Measurements from ENCODE around the gene CAPN12. TPM values are rescaled to one million over a fixed set of nuclear protein-coding genes. Genes with fewer than 3 reads are reported as not detected.

The CAPN12 gene
- total RNA-seq, 2 donors from 2014 or later, result 8.3 to 15.2 TPM

DNA sequence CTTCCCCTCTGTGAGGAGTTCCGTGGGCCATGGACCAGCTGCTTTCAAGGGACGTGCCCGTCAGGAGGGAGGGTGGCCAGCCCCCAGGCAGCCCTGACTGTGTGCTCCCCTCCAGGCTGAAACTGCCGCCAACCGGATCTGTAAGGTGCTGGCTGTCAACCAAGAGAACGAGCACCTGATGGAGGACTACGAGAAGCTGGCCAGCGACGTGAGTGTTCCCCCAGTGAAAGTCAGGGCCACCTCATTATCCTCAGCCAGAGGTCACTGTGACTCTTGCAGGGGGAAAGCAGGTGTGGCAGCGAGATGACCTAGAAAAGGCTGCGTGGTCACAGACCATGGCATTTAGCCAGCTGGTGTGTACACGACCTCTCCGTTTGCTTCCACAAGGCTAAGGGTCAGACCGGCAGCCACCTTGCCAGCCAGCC is 29.9 kb downstream of the CAPN12 start:
- Mint-ChIP-seq H3K27ac (no peak overlapping the region), H3K4me3 (no peak overlapping the region), H3K9me3 (no peaks in the 10 kb centered on the region), H3K4me1 (ENCODE audit: low read depth) (no peaks in the 10 kb centered on the region), H3K27me3 (ENCODE audit: low read depth) (no peaks in the 10 kb centered on the region), H3K36me3 (ENCODE audit: insufficient read depth in 2 of 2) (peaks cover 2 to 9% of the 10 kb centered on the region in 2 donors)
- ATAC-seq (replicated peaks in 1 of 2), result no peak
- no peak for DNase-seq

DNA sequence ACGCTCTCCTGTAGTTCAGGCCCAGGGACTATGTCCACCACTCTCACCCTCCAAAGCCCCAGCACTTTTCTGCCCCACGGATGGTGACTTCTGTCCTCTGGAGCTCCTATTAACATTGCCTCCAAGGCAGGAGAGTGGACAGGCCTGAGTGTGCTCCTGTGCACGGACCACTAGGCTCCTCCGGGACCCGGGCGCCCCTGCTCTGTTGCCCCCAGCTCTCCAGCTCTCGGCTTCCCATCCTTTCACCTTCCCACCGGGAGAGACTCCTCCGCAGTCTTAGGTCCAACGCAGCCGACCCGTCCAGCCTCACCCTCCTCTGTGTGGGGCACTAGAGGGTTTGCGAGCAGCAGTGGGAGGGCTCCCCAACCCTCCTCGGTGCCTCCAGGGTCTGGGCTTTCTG is 30.4 kb downstream of the CAPN12 start:
- Mint-ChIP-seq H3K36me3 (ENCODE audit: insufficient read depth in 2 of 2) (peaks cover 2 to 9% of the 10 kb centered on the region in 2 donors), H3K4me3 (no peak overlapping the region), H3K4me1 (ENCODE audit: low read depth) (no peaks in the 10 kb centered on the region), H3K9me3 (no peaks in the 10 kb centered on the region), H3K27ac (no peak overlapping the region), H3K27me3 (ENCODE audit: low read depth) (no peaks in the 10 kb centered on the region)
- DNase-seq (no peak), ATAC-seq (replicated peaks in 1 of 2) (no peak)

GRCh38 chr19:38713227-38713649 is 31.0 kb downstream of the CAPN12 start:
- Mint-ChIP-seq H3K27ac (no peak overlapping the region), H3K27me3 (ENCODE audit: low read depth) (no peaks in the 10 kb centered on the region), H3K4me1 (ENCODE audit: low read depth) (no peaks in the 10 kb centered on the region), H3K9me3 (no peaks in the 10 kb centered on the region), H3K36me3 (ENCODE audit: insufficient read depth in 2 of 2) (peaks cover 2 to 9% of the 10 kb centered on the region in 2 donors), H3K4me3 (no peak overlapping the region)
- DNase-seq (no peak), ATAC-seq (replicated peaks in 1 of 2) (no peak)

DNA sequence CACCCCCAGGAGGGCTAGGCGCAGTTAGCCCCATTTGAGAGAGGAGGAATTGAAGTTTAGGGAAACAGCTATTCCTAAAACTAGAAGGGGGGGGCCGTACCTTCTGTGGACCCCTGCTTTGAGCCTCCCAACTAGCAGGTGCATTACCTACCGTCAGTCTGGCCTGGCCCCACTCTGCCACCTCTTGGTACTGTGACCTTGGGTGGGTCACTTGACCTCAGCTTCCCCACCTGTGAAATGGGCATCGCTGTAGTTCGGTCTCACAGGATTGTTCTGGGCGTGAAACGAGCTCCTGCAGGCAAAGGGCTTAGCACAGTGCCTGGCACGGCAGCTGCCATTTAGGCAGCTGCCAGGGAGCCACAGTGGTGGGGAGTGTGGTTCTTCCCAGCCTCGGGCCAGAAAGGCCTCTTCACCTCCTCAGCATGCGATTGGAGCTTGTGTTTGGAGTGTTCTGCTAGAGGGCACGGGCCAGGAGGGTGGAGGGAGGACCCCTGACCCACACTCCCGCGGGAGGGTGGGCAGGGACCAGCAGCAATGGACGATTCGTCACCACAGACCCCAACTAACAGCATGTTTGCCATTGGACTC is 32.0 kb downstream of the CAPN12 start:
- Mint-ChIP-seq H3K4me1 (ENCODE audit: low read depth) (no peaks in the 10 kb centered on the region), H3K9me3 (no peaks in the 10 kb centered on the region), H3K4me3 (no peak overlapping the region), H3K27me3 (ENCODE audit: low read depth) (no peaks in the 10 kb centered on the region), H3K27ac (no peak overlapping the region), H3K36me3 (ENCODE audit: insufficient read depth in 2 of 2) (peaks cover 2 to 9% of the 10 kb centered on the region in 2 donors)
- DNase-seq, result no peak
- no peak for ATAC-seq (replicated peaks in 1 of 2)

- Mint-ChIP-seq H3K9me3 (no peaks in the 10 kb centered on the region), H3K27me3 (ENCODE audit: low read depth) (no peaks in the 10 kb centered on the region), H3K27ac (no peak overlapping the region), H3K4me3 (no peak overlapping the region), H3K4me1 (ENCODE audit: low read depth) (no peaks in the 10 kb centered on the region), H3K36me3 (ENCODE audit: insufficient read depth in 2 of 2) (peaks cover 2 to 9% of the 10 kb centered on the region in 2 donors)
- ATAC-seq (replicated peaks in 1 of 2) (no peak), DNase-seq (no peak)
Measured at GRCh38 chr19:38711726-38712153, 32.5 kb downstream of the CAPN12 start.

DNA sequence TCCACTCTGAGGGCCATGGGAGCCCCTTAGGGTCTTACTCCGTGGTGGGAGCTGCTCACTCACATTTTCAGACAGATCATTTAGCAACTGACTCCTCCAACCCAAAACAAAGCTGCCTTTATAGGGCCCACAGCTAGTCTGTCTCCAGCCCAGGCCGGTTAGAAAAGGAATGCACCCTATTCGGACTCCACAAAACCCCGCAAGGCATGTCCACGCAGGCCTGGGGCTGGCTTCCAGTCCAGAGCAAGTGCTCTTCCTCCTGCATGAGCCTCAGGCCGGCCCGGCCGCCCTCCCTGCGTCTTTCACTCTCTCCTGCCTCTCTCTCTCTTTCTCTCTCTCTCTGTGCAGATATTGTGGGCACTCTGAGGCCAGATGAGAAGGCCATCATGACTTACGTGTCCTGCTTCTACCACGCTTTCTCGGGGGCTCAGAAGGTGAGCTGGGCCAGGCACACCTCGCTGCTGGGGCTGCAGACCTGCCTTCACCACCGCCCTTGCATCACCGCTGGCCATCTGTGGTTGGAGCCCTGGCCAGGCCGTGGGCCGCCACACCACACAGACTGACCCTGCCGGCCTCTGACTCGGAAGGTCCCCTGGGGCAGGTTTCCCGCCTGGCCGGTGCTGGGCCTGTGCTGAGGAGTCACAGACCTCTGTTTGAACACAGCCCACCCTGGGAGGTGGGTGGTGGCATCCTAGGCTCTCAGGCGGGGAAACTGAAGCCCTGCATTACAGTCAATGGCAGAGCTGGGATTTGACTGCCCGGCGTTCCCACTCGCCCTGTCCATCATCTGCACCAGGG is 33.1 kb downstream of the CAPN12 start:
- Mint-ChIP-seq H3K4me1 (ENCODE audit: low read depth) (no peaks in the 10 kb centered on the region), H3K36me3 (ENCODE audit: insufficient read depth in 2 of 2) (peaks cover 1 to 9% of the 10 kb centered on the region in 2 donors), H3K4me3 (no peak overlapping the region), H3K27ac (no peak overlapping the region), H3K27me3 (ENCODE audit: low read depth) (no peaks in the 10 kb centered on the region), H3K9me3 (no peaks in the 10 kb centered on the region)
- DNase-seq, result no peak
- ATAC-seq (replicated peaks in 1 of 2), result no peak

GRCh38 chr19:38710416-38710702 is 33.9 kb downstream of the CAPN12 start:
- Mint-ChIP-seq H3K27me3 (ENCODE audit: low read depth) (no peaks in the 10 kb centered on the region), H3K4me1 (ENCODE audit: low read depth) (no peaks in the 10 kb centered on the region), H3K36me3 (ENCODE audit: insufficient read depth in 2 of 2) (peaks cover 3 to 9% of the 10 kb centered on the region in 2 donors), H3K27ac (no peak overlapping the region), H3K4me3 (no peak overlapping the region), H3K9me3 (no peaks in the 10 kb centered on the region)
- ATAC-seq (replicated peaks in 1 of 2) (no peak), DNase-seq (no peak)

DNA sequence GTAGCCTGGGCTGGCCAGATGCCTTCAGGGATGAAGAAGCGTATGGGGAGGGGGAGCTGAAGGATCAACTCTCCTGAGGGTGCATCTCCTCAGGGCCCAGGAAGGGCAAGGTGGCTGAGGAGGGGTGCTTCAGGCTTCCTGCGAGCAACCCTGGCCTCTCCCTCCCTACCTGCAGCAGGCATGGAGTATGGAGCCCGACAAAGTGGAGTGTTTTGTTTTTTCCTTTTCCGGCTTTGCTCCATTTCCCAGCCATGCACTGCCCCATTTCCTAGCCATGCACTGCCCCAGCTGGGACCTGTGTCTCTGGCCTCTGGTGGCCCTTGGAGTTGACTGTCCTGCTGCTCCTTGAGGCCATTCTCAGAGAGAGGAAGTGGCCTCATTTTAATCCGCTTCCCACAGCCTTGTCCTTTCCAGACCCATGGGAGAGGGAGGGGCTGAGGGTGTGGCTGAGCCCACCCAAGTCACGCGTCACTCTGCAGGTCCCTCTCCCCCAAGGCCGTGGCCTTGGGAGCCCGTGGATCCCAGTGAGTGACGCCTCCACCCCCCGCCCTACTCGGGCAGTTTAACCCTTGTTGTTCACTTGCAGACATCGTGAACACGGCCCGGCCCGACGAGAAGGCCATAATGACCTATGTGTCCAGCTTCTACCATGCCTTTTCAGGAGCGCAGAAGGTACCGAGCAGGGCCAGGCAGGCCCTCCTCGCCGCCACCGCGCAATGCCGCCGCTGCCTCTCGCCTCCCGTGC is 34.4 kb downstream of the CAPN12 start:
- DNase-seq (no peak), ATAC-seq (replicated peaks in 1 of 2) (no peak)
- H3K9me3 Mint-ChIP-seq, result no peaks in the 10 kb centered on the region
- H3K27ac Mint-ChIP-seq, result no peak overlapping the region
- H3K4me1 Mint-ChIP-seq (ENCODE audit: low read depth), result no peaks in the 10 kb centered on the region
- no peaks in the 10 kb centered on the region for H3K27me3 Mint-ChIP-seq (ENCODE audit: low read depth)
- H3K4me3 Mint-ChIP-seq, result no peak overlapping the region
- peaks cover 3 to 9% of the 10 kb centered on the region in 2 donors for H3K36me3 Mint-ChIP-seq (ENCODE audit: insufficient read depth in 2 of 2)

DNA sequence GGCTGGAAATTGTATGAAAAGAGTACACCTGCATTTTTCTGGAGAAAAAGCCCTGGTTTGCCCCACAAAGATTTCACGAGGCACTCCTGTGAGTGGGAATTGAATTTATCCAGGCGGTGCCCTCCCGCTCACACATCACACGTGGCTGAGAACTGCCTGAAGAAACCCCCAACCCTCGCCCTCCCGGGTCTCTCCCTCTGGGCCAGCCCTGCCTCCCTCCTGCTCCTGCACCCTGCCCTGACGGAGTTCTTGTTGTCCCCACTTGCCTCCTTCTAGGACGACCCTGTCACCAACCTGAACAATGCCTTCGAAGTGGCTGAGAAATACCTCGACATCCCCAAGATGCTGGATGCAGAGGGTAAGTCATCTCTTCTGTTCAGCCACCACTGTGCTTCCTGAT is 35.2 kb downstream of the CAPN12 start:
- H3K36me3 Mint-ChIP-seq (ENCODE audit: insufficient read depth in 2 of 2), result peaks cover 3 to 9% of the 10 kb centered on the region in 2 donors
- no peak for ATAC-seq (replicated peaks in 1 of 2)

GRCh38 chr19:38708413-38709024 is 35.8 kb downstream of the CAPN12 start:
- Mint-ChIP-seq H3K4me1 (ENCODE audit: low read depth) (no peaks in the 10 kb centered on the region), H3K27me3 (ENCODE audit: low read depth) (no peaks in the 10 kb centered on the region), H3K4me3 (peak overlapping the region in 1 of 2 donors; percentile 2), H3K9me3 (no peaks in the 10 kb centered on the region), H3K27ac (peak overlapping the region; percentile 9), H3K36me3 (ENCODE audit: insufficient read depth in 2 of 2) (peaks cover 3 to 9% of the 10 kb centered on the region in 2 donors)
- ATAC-seq (replicated peaks in 1 of 2) (no peak), DNase-seq (no peak)

More for the DNA sequence above, 35.2 kb downstream of the CAPN12 start:
- Mint-ChIP-seq H3K4me1 (ENCODE audit: low read depth) (no peaks in the 10 kb centered on the region), H3K9me3 (no peaks in the 10 kb centered on the region), H3K27me3 (ENCODE audit: low read depth) (no peaks in the 10 kb centered on the region), H3K4me3 (no peak overlapping the region), H3K27ac (no peak overlapping the region)
- no peak for DNase-seq

- peaks cover 3 to 9% of the 10 kb centered on the region in 2 donors for H3K36me3 Mint-ChIP-seq (ENCODE audit: insufficient read depth in 2 of 2)
Measured at GRCh38 chr19:38707512-38708114, 36.7 kb downstream of the CAPN12 start.

GRCh38 chr19:38706792-38707511 is 37.3 kb downstream of the CAPN12 start:
- Mint-ChIP-seq H3K27ac (no peak overlapping the region), H3K4me3 (no peak overlapping the region), H3K27me3 (ENCODE audit: low read depth) (no peaks in the 10 kb centered on the region), H3K9me3 (no peaks in the 10 kb centered on the region), H3K4me1 (ENCODE audit: low read depth) (no peaks in the 10 kb centered on the region), H3K36me3 (ENCODE audit: insufficient read depth in 2 of 2) (peaks cover 3 to 9% of the 10 kb centered on the region in 2 donors)
- DNase-seq (no peak), ATAC-seq (replicated peaks in 1 of 2) (no peak)

More at GRCh38 chr19:38707512-38708114, 36.7 kb downstream of the CAPN12 start:
- no peak for ATAC-seq (replicated peaks in 1 of 2)
- no peak for DNase-seq
- Mint-ChIP-seq H3K4me1 (ENCODE audit: low read depth) (no peaks in the 10 kb centered on the region), H3K27me3 (ENCODE audit: low read depth) (no peaks in the 10 kb centered on the region), H3K9me3 (no peaks in the 10 kb centered on the region), H3K27ac (no peak overlapping the region), H3K4me3 (no peak overlapping the region)
